ENCODE data around the gene ARMC8. TPM values are rescaled to one million over a fixed set of nuclear protein-coding genes. Genes with fewer than 3 reads are reported as not detected.

Gene ARMC8
- total RNA-seq, 1 donor from 2014 or later, result 80.3 TPM

DNA sequence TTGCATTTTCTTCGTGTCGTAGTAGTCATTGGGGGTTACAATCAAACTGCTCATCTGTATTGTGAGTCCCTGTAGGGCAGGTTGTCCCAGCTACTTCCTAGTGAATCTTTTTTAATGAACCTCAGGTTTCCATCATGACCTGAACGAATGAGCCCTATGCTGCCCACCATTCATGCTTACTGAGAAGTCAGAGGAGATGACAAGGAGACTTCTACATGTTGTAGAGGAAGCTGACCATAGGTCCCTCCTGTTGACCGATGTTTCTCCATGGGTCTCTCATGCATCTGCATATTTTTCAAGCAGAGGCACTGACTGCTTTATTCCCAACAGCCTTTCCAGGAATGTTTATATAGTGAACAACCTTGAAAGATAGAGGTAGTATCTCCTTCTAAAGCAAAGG, 147.5 kb downstream of the ARMC8 start:
- Histone ChIP-seq H3K36me3 (no peaks in the 10 kb centered on the region), H3F3A (ENCODE audit: low read depth) (no peaks in the 10 kb centered on the region), H3K9ac (no peak overlapping the region), H3K9me3 (ENCODE audit: low read depth) (no peaks in the 10 kb centered on the region), H3K79me2 (ENCODE audit: low read depth) (no peaks in the 10 kb centered on the region), H2AFZ (replicated peaks) (no peak overlapping the region), H3K4me3 (no peak overlapping the region), H3K4me1 (peaks cover 3% of the 10 kb centered on the region), H3K27me3 (no peaks in the 10 kb centered on the region), H4K20me1 (ENCODE audit: low read depth) (no peaks in the 10 kb centered on the region), H3K27ac (no peak overlapping the region), H3K4me2 (no peak overlapping the region)
- H3K9me3 Mint-ChIP-seq, result no peaks in the 10 kb centered on the region
- H3K27ac Mint-ChIP-seq, result no peak overlapping the region
- DNase-seq (ENCODE audit: low spot score), result no peak
- no peaks in the 10 kb centered on the region for H3K36me3 Mint-ChIP-seq
- H3K4me1 Mint-ChIP-seq, result peaks cover 8% of the 10 kb centered on the region
- no peak for TF ChIP-seq EZH2phosphoT487 (IDR thresholded peaks at IDR 0.05)
- TF ChIP-seq CTCF (IDR thresholded peaks at IDR 0.05), result no peak
- TF ChIP-seq EZH2 (IDR thresholded peaks at IDR 0.05), result no peak
- H3K27me3 Mint-ChIP-seq (ENCODE audit: insufficient read depth, low read depth), result peaks cover 2% of the 10 kb centered on the region
- no peak overlapping the region for H3K4me3 Mint-ChIP-seq

DNA sequence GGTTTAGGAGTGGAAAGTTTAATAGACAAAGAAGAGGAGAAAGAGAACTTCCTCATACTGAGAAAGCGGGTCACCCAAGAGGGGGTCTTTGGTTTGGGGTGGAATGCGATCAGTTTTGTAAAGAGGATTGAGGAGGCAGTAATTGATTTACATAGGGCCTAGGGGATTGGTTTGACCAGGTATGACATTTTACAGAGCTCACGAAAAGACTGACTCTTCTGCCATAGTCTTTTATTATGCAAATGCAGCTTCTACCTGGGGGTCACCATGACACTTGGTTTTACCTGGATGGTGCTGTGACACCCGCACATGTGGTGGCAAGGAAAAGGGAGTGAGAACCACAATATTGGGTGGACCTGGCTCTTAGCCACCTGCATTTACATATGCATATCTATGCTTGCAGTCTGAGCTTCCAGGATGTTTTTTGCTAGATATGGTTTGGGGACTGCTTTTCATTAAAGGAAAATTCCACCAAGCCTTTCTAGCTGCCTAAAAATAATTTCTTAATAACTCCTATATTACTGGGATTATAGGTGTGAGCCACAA, 149.4 kb downstream of the ARMC8 start:
- Histone ChIP-seq H3K9me3 (ENCODE audit: low read depth) (no peaks in the 10 kb centered on the region), H3K27ac (no peak overlapping the region), H3F3A (ENCODE audit: low read depth) (no peaks in the 10 kb centered on the region), H3K27me3 (no peaks in the 10 kb centered on the region), H3K79me2 (ENCODE audit: low read depth) (no peaks in the 10 kb centered on the region), H3K4me3 (no peak overlapping the region), H3K4me2 (no peak overlapping the region), H3K4me1 (no peaks in the 10 kb centered on the region), H4K20me1 (ENCODE audit: low read depth) (no peaks in the 10 kb centered on the region), H3K9ac (no peak overlapping the region), H2AFZ (replicated peaks) (no peak overlapping the region), H3K36me3 (no peaks in the 10 kb centered on the region)
- peaks cover 2% of the 10 kb centered on the region for H3K9me3 Mint-ChIP-seq
- no peak for DNase-seq (ENCODE audit: low spot score)
- no peaks in the 10 kb centered on the region for H3K36me3 Mint-ChIP-seq
- no peak overlapping the region for H3K4me3 Mint-ChIP-seq
- H3K4me1 Mint-ChIP-seq, result peaks cover 5% of the 10 kb centered on the region
- no peak overlapping the region for H3K27ac Mint-ChIP-seq
- H3K27me3 Mint-ChIP-seq (ENCODE audit: insufficient read depth, low read depth), result peaks cover 2% of the 10 kb centered on the region
- TF ChIP-seq EZH2phosphoT487 (IDR thresholded peaks at IDR 0.05) (no peak), CTCF (IDR thresholded peaks at IDR 0.05) (no peak), EZH2 (IDR thresholded peaks at IDR 0.05) (no peak)

GRCh38 chr3:138338244-138338643, 151.1 kb downstream of the ARMC8 start:
- no peaks in the 10 kb centered on the region for H3K36me3 Mint-ChIP-seq
- no peak overlapping the region for H3K4me3 Mint-ChIP-seq
- Histone ChIP-seq H3K27ac (no peak overlapping the region), H3K79me2 (ENCODE audit: low read depth) (no peaks in the 10 kb centered on the region), H3K36me3 (no peaks in the 10 kb centered on the region), H3K4me3 (no peak overlapping the region), H3F3A (ENCODE audit: low read depth) (no peaks in the 10 kb centered on the region), H3K4me1 (no peaks in the 10 kb centered on the region), H3K4me2 (no peak overlapping the region), H2AFZ (replicated peaks) (no peak overlapping the region), H3K9me3 (ENCODE audit: low read depth) (no peaks in the 10 kb centered on the region), H3K9ac (no peak overlapping the region), H4K20me1 (ENCODE audit: low read depth) (no peaks in the 10 kb centered on the region), H3K27me3 (no peaks in the 10 kb centered on the region)
- no peak for DNase-seq (ENCODE audit: low spot score)
- H3K4me1 Mint-ChIP-seq, result peaks cover 3% of the 10 kb centered on the region
- peaks cover 2% of the 10 kb centered on the region for H3K9me3 Mint-ChIP-seq
- no peak overlapping the region for H3K27ac Mint-ChIP-seq
- H3K27me3 Mint-ChIP-seq (ENCODE audit: insufficient read depth, low read depth), result peaks cover 2% of the 10 kb centered on the region
- TF ChIP-seq EZH2phosphoT487 (IDR thresholded peaks at IDR 0.05) (no peak), CTCF (IDR thresholded peaks at IDR 0.05) (no peak), EZH2 (IDR thresholded peaks at IDR 0.05) (no peak)

Data from neural progenitor cell (in vitro differentiated cells).